NCI-H69 (cell line): ENCODE data around the gene LRBA.
A peak's percentile ranks its signal among the peaks of the same experiment; 100 is the strongest.
"Not testable (repeated sequence)": the region's sequence is repeated elsewhere in the genome, so short reads cannot be mapped to it uniquely, and the experiment has no call there.

Source experiments
- DNase-seq: peaks from one replicate; lab custom pipeline; 2025; lab: John Stamatoyannopoulos, UW

LRBA gene

DNA sequence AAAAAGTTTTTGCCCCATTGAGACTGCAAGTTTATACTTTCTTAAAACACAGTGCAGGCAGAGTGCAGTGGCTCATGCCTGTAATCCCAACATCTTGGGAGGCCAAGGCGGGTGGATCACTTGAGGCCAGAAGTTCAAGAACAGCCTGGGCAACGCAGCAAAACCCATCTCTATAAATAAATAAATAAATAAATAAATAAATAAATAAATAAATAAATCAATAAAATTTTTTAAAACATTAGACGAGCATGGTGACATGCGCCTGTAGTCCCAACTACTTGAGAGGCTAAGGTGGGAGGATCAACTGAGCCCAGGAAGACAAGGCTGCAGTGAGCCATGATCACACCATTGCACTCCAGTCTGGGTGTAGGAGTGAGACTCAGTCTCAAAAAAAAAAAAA is 213.3 kb downstream of the LRBA start:
- no peak for DNase-seq

GRCh38 chr4:150799207-150799606 is 215.9 kb downstream of the LRBA start:
- no peak for DNase-seq

GRCh38 chr4:150794706-150795105 is 220.4 kb downstream of the LRBA start:
- DNase-seq = no peak

DNA sequence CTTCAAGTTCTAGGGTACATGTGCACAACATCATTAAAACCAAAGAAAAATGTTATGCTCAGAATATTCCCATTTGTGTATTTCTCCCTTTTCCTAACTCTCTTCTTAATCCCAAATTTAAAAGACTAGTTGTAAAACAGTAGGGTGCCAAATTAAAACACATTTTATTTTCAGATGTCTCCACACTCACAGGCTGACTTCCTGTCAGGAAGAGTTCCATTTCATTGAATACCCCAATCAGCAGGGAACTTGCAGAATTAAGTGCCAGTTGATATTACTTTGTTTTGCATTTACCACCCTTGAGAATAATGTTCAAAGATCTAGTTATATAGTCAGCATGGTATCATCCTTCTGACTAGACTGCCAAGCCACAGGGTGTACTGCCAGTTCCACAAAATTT is 225.2 kb downstream of the LRBA start:
- DNase-seq = peak; percentile 64

GRCh38 chr4:150784939-150785338 is 230.1 kb downstream of the LRBA start:
- no peak for DNase-seq

GRCh38 chr4:150784305-150784704 is 230.8 kb downstream of the LRBA start:
- DNase-seq = no peak

GRCh38 chr4:150782921-150783320 is 232.2 kb downstream of the LRBA start:
- peak; percentile 13 for DNase-seq

GRCh38 chr4:150782311-150782710 is 232.8 kb downstream of the LRBA start:
- DNase-seq = peak; percentile 78

- peak; percentile 29 for DNase-seq
Observed at GRCh38 chr4:150781191-150781590, 233.9 kb downstream of the LRBA start.

DNA sequence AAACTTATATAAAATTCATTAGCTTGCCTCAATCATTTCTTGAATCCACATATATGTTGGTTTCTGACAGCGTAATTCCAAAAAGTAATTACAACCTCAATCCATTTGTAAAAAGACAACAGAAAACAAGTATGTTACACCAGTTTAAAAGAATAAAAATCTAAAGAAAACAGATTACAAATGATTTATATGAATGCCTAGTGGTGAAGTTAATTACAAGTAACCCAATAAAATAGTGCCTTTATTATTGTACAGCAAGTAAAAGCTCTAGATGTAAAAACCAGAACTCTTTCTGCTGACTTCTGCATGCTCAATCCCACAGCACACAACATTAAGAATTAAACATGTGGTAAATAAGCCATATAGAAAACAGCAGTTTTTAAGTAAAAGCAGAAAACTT is 235.4 kb downstream of the LRBA start:
- no peak for DNase-seq

GRCh38 chr4:150773729-150774449 is 241.2 kb downstream of the LRBA start:
- DNase-seq = no peak

GRCh38 chr4:150773032-150773431 is 242.1 kb downstream of the LRBA start:
- DNase-seq = no peak

DNA sequence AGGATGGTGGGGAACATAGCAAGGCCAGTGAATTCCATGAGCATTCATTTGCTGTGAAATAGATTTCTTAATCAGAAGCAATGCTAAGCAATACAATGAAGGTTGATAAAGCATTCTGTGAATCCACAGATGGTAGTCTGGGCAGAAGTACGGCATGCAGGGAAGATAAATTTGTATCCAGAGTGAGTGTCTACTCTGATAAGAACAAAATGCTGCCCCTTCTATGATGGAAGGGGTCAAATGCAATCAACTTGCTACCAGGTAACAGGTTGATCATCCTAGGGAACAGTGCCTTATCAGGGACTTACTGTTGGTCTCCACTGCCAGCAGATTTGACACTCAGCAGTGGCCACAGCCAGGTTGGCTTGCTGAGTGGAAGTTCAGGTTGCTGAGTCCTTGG is 243.7 kb downstream of the LRBA start:
- DNase-seq = no peak

DNA sequence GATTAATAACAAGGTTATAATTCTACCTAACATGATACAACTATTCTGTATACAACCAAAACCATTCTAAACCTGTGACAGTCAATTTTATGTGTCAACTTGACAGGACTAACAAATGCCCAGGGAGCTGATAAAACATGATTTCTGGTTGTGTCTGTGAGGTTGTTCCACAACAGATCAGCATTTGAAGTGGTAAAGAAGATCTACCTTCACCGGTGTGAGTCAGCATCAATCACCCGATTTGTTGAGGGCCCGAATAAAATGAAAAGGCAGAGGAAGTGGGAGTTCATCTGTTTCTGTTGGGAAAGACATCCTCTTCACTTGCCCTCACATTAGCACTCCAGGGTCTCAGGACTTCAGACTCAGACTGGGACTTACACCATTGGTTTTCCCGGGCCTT is 245.2 kb downstream of the LRBA start:
- DNase-seq = no peak

DNA sequence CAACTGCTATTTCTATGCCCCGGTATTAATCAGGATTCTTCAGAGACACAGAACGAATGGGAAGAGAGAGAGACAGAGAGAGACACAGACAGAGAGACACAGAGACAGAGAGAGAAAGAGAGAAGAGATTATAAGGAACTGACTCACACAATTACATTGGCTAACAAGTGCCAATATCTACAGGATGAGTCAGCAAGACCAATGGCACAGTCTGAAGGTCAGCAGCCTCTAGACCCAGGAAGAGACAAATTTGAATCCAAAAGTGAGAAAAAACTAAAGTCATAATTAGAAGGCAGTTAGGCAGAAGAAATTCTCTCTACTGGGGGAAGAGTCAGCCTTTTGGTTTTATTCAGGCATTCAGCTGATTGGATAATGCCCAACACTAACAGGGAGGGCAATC is 245.8 kb downstream of the LRBA start:
- DNase-seq = no peak

GRCh38 chr4:150768497-150768896 is 246.6 kb downstream of the LRBA start:
- DNase-seq = no peak

GRCh38 chr4:150765216-150765615 is 249.9 kb downstream of the LRBA start:
- DNase-seq = no peak

GRCh38 chr4:150751648-150752047 is 263.4 kb downstream of the LRBA start:
- DNase-seq = peak; percentile 6

- DNase-seq = no peak
Observed at GRCh38 chr4:150750824-150751223, 264.3 kb downstream of the LRBA start.

DNA sequence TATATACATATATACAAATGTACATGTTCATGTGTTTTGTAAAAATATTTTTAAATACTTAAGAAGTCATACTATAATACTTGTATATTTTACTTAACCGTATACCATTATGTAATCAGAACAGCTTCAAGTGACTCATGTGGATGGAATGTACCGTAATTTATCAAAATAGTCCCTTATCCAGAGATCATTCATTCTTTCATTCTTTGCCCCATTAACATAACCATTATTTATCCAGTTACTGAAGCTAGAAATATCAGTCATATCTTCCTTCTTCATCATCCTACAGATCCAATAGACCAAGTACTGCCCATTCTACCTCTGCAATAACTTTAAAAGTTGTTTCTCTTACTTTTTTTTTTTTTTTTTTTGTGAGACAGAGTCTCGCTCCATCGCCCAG is 268.9 kb downstream of the LRBA start:
- no peak for DNase-seq

GRCh38 chr4:150744570-150744969 is 270.5 kb downstream of the LRBA start:
- DNase-seq = peak; percentile 55

GRCh38 chr4:150743564-150744342 is 271.3 kb downstream of the LRBA start:
- DNase-seq = no peak

GRCh38 chr4:150742930-150743329 is 272.2 kb downstream of the LRBA start:
- not testable (repeated sequence) for DNase-seq

GRCh38 chr4:150739591-150739990 is 275.5 kb downstream of the LRBA start:
- no peak for DNase-seq
